GM12801 (cell line): Measurements from ENCODE around the gene HDDC3.

ENCODE experiments used
- TF ChIP-seq, protein P1 (sequence below): IDR thresholded peaks from one replicate; pipeline ENCODE4 v1.5.1; 2011; ENCODE audit warnings: control low read depth; ENCODE audit not compliant: insufficient read length; ENCODE audit errors: extremely low read depth

Gene HDDC3

DNA sequence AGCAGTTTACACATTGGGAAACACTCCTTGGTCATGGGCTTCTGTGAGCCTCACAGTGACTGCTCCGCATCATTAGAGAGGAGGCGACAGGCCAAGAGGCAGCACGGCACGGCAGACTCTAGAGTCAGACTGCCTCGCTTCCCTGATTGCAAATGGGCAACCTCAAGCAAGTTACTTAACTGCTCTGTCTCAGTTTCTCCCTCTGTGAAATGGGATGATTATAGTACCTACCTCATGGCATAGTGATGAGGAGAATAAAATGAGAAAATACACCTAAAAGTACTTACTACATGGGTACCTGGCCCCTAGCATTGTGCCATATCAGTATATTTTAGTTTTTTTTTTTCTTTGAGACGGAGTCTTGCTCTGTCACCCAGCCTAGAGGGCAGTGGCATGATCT, 18.3 kb upstream of the HDDC3 start:
- TF ChIP-seq, protein P1, sequence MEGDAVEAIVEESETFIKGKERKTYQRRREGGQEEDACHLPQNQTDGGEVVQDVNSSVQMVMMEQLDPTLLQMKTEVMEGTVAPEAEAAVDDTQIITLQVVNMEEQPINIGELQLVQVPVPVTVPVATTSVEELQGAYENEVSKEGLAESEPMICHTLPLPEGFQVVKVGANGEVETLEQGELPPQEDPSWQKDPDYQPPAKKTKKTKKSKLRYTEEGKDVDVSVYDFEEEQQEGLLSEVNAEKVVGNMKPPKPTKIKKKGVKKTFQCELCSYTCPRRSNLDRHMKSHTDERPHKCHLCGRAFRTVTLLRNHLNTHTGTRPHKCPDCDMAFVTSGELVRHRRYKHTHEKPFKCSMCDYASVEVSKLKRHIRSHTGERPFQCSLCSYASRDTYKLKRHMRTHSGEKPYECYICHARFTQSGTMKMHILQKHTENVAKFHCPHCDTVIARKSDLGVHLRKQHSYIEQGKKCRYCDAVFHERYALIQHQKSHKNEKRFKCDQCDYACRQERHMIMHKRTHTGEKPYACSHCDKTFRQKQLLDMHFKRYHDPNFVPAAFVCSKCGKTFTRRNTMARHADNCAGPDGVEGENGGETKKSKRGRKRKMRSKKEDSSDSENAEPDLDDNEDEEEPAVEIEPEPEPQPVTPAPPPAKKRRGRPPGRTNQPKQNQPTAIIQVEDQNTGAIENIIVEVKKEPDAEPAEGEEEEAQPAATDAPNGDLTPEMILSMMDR: no peak

DNA sequence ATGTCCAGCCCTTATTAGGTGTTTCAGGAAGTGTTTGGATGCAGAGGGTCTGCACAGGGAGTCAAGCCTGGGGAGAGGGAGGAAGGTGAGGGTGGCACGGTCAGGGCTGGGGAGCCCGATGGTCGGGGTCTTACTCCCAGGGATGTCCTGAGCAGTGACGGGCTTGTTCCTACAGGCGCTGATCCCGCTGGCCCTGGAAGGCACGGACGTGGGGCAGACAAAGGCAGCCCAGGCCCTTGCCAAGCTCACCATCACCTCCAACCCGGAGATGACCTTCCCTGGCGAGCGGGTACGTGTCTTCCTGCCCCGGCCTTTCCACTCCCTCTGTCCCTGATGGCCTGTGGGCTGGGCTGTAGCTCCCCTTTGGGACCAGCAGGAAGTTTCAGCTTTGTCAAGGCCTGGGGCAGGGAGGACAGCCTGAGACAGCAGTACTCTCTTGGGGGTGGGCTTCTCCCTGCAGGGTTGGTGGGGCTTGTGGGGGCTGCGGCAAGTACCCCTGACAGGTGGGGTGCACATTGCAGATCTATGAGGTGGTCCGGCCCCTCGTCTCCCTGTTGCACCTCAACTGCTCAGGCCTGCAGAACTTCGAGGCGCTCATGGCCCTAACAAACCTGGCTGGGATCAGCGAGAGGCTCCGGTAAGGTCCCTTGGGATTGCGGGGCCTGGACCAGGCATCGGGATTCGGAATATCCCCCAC, 17.8 kb upstream of the HDDC3 start:
- TF ChIP-seq, protein P1: no peak

DNA sequence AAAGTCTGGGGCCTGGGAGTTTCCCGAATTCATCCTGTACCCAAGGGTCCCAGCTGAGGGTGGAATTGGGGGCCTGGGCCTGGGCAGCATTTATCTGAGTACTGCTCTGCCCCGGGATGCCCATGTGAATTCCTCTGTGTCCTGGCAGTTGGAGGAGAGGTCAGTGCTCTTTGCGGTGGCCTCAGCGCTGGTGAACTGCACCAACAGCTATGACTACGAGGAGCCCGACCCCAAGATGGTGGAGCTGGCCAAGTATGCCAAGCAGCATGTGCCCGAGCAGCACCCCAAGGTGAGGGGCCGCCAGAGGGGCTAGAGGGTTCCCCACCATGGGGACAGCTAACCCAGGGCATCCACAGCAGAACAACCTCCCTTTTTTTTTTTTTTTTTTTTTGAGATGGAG, 16.2 kb upstream of the HDDC3 start:
- TF ChIP-seq, protein P1: no peak

DNA sequence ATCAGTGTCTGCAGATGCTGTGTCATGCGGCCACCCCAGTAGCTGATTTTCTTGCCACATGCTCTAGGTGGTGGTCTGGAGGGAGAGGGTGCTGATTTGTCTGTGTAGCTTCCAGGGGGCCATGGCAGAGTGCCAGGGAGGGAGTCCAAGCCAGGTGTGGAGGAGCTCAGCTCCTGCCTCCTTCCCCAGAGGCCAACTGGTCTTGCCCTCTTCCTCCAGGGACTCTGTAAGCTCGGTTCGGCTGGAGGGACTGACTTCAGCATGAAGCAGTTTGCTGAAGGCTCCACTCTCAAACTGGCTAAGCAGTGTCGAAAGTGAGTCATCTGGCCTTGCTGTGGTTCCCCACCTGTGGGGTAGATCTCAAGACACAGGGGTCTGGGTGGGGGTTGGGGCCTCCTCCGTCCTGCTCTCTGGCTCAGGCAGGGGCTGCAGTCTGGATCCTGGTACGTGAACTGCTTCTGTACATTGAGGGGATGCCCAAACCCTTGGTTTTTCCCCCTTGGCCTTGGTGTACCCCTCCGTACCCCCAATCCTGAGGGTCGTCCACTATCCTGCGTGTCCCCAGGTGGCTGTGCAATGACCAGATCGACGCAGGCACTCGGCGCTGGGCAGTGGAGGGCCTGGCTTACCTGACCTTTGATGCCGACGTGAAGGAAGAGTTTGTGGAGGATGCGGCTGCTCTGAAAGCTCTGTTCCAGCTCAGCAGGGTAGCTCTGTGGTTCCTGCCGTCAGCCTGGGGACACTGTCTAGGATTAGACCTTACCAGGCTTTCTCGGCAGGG, 15.4 kb upstream of the HDDC3 start:
- TF ChIP-seq, protein P1: no peak

DNA sequence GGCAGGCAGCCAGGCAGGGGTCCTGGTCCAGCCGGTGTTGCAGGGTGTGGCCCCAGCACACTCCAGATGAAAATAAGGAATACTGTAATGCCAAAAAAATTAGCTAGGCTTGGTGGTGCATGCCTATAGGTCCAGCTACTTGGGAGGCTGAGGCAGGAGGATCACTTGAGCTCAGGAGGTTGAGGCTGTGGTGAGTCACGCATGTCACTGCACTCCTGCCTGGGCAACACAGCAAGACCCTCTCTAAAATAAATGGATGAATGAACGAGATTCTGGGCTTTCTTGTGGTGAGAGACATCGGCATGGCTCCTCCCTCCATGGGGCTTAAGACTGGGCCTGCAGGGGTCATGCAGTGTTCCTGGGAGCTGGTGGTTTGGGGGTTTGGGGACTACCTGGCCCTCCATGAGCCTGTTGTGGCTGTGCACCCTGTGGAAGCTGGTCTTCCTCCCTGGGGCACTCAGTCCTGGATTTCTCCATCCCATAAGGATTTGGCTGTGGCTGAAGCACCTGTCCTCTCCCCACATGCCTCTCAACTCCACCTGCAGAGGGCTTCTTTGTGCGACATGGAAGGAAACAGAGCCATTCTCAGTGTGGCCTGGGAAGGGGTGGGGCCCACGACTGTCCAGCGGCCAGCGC, 14.7 kb upstream of the HDDC3 start:
- TF ChIP-seq, protein P1: no peak

DNA sequence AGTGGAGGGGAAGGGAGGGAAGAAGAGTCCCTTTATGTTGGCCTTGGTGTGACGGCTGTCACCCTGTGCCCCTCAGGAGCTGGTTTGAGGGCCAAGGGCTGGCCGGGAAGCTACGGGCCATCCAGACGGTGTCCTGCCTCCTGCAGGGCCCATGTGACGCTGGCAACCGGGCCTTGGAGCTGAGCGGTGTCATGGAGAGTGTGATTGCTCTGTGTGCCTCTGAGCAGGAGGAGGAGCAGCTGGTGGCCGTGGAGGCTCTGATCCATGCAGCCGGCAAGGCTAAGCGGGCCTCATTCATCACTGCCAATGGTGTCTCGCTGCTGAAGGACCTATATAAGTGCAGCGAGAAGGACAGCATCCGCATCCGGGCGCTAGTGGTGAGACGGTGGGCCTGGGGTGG, 14.2 kb upstream of the HDDC3 start:
- TF ChIP-seq, protein P1: no peak

DNA sequence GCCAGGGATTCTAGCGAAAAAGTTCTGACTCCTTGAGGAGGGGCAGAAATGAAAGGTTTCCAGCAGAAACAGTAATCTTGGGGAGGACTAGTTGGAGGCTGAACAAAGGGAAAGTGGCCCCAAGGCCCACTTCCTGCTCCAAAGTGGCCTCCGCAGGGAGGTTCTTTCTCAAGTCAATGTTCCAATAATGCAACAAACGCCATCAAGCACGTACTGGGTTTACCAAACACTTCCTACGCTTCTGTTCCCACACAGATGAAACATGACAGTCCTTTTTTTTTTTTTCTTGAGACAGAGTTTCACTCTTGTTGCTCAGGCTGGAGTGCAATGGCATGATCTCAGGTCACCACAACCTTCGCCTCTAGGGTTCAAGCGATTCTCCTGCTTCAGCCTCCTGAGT, 12.7 kb upstream of the HDDC3 start:
- TF ChIP-seq, protein P1: no peak
